IPS-20b (cell line): ENCODE measurements around the gene TPSD1.
"Not testable (repeated sequence)": the region's sequence is repeated elsewhere in the genome, so short reads cannot be mapped to it uniquely, and the experiment has no call there.

Experiments
- H3K27ac ChIP-seq: one replicate; pipeline ENCODE4 v1.5.1; 2013; ENCODE audit warnings: low read length
- H3K27me3 ChIP-seq: 2 replicates; pipeline ENCODE4 v1.6.1; 2013; ENCODE audit warnings: mild to moderate bottlenecking, low read length, inconsistent platforms; ENCODE audit not compliant: insufficient read depth
- H3K36me3 ChIP-seq: 2 replicates; pipeline ENCODE4 v1.6.1; 2013; ENCODE audit warnings: low read depth, mild to moderate bottlenecking, inconsistent platforms, low read length, moderate library complexity; ENCODE audit not compliant: insufficient read depth
- H3K4me1 ChIP-seq: 2 replicates; pipeline ENCODE4 v1.6.1; 2013; ENCODE audit warnings: mild to moderate bottlenecking, control low read depth, inconsistent platforms, low read length, moderate library complexity; ENCODE audit not compliant: insufficient read depth
- H3K4me3 ChIP-seq: 2 replicates; pipeline ENCODE4 v1.5.1; 2013; ENCODE audit warnings: mild to moderate bottlenecking, low read length, inconsistent platforms
- H3K9ac ChIP-seq: 2 replicates; pipeline ENCODE4 v1.6.1; 2013; ENCODE audit warnings: low read depth, mild to moderate bottlenecking, inconsistent platforms, low read length, moderate library complexity
- H3K9me3 ChIP-seq: 2 replicates; pipeline ENCODE4 v1.6.1; 2013; ENCODE audit warnings: mild to moderate bottlenecking, low read depth, low read length, inconsistent platforms; ENCODE audit not compliant: insufficient read depth

The TPSD1 gene

DNA sequence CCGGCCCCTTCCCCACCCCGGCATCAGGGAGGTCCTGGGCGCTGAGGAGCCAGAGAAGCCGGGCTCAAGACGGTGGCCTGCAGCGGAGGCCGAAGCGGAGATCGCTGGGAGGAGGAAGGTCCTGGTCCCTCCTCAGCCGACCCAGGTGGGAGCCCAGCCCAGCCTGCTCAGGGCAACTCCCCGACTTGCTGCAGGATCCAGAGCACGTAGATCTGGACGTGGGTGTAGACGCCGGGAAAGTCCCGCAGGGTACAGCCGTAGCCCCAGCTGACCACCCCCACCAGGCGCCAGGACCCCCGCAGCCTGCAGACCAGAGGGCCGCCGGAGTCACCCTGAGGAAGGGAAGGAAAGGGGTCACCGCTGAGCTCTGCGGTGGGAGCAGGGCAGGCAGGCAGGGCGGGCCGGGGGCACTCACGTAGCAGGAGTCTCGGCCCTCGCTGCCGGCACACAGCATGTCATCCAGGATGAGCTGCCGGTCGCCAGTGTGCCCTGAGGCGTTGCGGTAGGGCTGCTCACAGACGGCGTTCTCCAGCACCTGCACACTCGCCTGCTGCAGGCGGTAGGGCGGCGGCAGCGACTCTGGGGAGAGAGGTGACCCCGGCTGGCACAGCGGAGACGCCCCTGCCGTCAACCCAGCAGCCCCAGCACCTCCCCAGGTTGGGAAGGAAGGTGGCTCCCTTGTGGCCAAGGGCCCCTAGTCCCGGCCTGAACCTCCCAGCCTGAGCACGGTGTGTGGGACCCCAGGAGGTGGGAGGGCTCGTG is 5.4 kb downstream of the TPSD1 start:
- Histone ChIP-seq H3K4me1 (no peaks in the 10 kb centered on the region; the same call in 1 of the 2 replicates), H3K4me3 (no peak overlapping the region), H3K9me3 (no peaks in the 10 kb centered on the region), H3K27me3 (peaks cover 42% of the 10 kb centered on the region), H3K27ac (no peak overlapping the region), H3K9ac (no peak overlapping the region), H3K36me3 (no peaks in the 10 kb centered on the region)

DNA sequence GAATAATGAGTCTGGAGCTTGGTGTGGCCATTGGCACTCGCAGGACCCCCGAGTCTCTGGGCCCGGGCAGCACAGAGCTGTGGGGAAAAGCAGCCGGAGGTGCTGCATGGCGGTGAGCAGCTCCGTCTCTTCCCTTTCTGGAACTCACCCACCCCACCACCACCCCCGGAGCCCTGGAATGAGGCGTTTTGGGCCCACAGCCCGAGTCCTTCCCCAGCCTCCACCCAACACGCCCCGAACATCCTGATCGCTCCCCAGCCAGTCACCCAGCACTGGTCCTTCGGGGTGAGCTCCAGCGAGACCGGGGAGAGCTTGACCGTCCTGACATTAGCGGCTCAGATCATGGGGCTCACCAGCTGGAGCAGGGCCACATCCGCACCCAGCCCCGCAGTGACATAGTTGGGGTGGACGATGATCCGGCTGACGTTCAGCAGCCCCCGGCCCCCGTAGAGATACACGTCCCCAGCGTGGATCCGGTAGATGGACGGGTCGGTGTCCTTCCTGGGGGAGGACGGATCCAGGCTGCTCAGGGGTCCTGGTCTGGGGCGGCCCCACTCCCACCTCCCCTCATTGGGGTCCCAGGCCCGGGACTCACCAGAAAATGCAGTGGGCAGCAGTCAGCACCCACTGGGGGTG is 6.5 kb downstream of the TPSD1 start:
- H3K27me3 ChIP-seq: peaks cover 44% of the 10 kb centered on the region
- H3K27ac ChIP-seq: no peak overlapping the region
- no peak overlapping the region for H3K4me3 ChIP-seq
- H3K9ac ChIP-seq: no peak overlapping the region
- no peaks in the 10 kb centered on the region for H3K9me3 ChIP-seq
- H3K36me3 ChIP-seq: no peaks in the 10 kb centered on the region
- no peaks in the 10 kb centered on the region; the same call in 1 of the 2 replicates for H3K4me1 ChIP-seq

GRCh38 chr16:1262846-1263221 is 7.0 kb downstream of the TPSD1 start:
- Histone ChIP-seq H3K36me3 (no peaks in the 10 kb centered on the region), H3K9ac (no peak overlapping the region), H3K27me3 (peaks cover 44% of the 10 kb centered on the region), H3K27ac (no peak overlapping the region), H3K4me3 (no peak overlapping the region), H3K9me3 (no peaks in the 10 kb centered on the region), H3K4me1 (no peaks in the 10 kb centered on the region; the same call in 1 of the 2 replicates)

DNA sequence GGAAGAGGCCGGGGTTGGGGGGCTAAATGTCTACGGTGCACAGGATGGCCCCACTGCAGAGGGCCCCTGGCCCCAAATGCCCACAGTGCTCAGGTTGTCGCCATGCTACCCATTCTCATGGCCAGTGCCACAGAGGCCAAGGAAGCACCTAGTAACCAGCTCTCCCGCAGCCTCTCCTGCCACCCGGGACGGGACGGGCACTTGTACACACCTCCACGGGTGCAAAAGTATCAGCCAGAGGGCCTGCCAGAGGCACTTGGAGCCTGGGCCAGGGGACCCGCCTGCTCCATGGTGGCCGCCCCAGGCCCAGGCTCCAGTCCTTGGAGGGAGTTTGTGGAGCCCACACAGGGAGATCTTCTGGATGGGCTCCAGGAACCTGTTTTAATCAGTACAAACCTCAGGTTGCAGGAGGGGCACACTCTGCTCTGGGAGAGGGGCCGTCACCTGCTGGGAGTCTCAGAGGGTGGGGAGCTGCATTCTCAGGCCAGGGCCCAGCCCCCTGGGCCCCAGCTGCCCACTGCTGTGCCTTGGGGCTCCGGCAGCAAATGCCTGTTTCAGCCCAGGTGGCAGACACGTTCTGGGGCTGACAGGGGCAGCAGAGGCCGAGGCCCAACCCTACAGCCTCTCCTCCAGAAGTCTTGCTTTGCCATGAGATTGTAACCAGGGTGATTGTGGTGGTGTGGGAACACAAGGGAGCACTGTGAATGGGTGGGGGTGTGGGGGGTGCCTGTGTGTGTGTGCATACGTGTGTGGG is 7.9 kb downstream of the TPSD1 start:
- Histone ChIP-seq H3K27ac (no peak overlapping the region), H3K27me3 (peaks cover 42% of the 10 kb centered on the region)

GRCh38 chr16:1264345-1265089 is 8.6 kb downstream of the TPSD1 start:
- Histone ChIP-seq H3K9me3 (no peaks in the 10 kb centered on the region), H3K27ac (no peak overlapping the region), H3K4me1 (no peaks in the 10 kb centered on the region), H3K36me3 (no peaks in the 10 kb centered on the region), H3K9ac (no peak overlapping the region), H3K4me3 (no peak overlapping the region), H3K27me3 (peaks cover 35% of the 10 kb centered on the region)

More for the DNA sequence above, 7.9 kb downstream of the TPSD1 start:
- Histone ChIP-seq H3K9me3 (no peaks in the 10 kb centered on the region), H3K36me3 (no peaks in the 10 kb centered on the region), H3K4me1 (no peaks in the 10 kb centered on the region; the same call in 1 of the 2 replicates), H3K9ac (no peak overlapping the region), H3K4me3 (no peak overlapping the region)

DNA sequence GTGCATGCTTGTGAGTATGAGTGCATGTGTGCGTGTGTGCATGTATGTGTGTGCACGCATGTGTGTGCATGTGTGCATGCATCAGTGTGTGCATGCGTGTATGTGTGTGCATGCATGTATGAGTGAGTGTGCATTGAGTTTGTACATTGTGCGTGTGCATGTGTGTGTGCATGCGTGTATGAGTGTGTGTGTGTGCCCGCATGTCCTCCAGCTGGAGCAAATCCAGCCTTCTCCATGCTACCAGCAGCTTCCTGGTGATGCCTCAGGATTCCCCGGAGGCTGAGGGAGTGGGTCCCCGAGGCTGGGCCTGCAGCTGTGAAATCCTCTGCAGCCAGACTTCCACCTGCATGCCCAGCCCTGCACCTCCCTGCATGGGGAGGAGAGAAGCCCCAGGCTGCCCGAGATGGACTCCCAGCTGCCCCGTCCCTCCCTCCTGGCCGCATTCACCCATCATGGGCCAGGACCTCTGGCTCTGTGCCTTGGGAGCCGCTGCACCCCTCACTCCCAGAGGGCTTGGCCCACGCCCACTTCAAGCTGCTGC is 9.3 kb downstream of the TPSD1 start:
- Histone ChIP-seq H3K9ac (no peak overlapping the region), H3K9me3 (no peaks in the 10 kb centered on the region), H3K27me3 (peaks cover 28% of the 10 kb centered on the region), H3K4me3 (no peak overlapping the region), H3K36me3 (no peaks in the 10 kb centered on the region), H3K4me1 (no peaks in the 10 kb centered on the region), H3K27ac (no peak overlapping the region)

DNA sequence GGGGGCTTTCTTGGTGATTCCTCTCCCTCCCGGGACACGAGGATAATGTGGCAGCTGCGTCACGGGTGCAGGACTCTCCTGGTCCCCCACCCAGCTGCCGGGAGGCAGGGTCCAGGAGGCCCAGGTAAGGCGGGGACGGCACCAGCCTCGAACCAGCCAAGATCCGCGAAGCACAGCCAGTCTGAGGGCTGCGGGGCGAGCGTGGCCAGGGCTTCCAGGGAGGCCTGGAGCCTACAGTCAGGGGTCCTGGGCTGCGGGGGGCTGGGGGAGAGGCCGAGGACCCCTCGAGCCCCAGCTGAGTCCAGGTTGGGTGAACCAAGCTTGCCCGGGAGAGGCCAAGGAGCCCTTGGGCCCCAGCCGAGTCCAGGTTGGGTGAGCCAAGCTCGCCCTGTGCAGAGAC is 10.0 kb downstream of the TPSD1 start:
- no peaks in the 10 kb centered on the region for H3K36me3 ChIP-seq
- H3K9me3 ChIP-seq: no peaks in the 10 kb centered on the region
- H3K4me3 ChIP-seq: no peak overlapping the region
- no peak overlapping the region for H3K27ac ChIP-seq
- no peaks in the 10 kb centered on the region for H3K4me1 ChIP-seq
- H3K9ac ChIP-seq: no peak overlapping the region
- H3K27me3 ChIP-seq: peaks cover 22% of the 10 kb centered on the region

DNA sequence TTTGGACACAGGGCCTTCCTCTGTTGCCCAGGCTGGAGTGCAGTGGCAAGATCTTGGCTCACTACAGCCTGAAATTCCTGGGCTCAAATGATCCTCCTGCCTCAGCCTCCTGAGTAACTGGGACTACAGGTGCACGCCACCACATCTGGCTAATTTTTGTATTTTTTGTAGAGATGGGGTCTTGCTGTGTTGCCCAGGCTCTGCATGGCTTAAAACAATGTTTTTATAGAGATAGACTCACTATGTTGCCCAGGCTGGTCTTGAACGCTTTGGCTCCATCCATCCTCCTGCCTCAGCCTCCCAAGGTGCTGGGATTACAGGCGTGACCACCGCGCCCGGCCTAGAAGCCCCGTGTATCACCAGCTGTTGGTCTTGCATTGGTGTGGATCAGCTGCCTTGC is 13.5 kb downstream of the TPSD1 start:
- not testable (repeated sequence) for H3K4me1 ChIP-seq, H3K9me3 ChIP-seq, H3K4me3 ChIP-seq, H3K27ac ChIP-seq, H3K27me3 ChIP-seq, H3K9ac ChIP-seq, H3K36me3 ChIP-seq

- H3K4me3 ChIP-seq: no peak overlapping the region
- H3K4me1 ChIP-seq: no peaks in the 10 kb centered on the region
- H3K27ac ChIP-seq: no peak overlapping the region
- peaks cover 2% of the 10 kb centered on the region; the same call in 1 of the 2 replicates for H3K27me3 ChIP-seq
- H3K9me3 ChIP-seq: no peaks in the 10 kb centered on the region
- H3K9ac ChIP-seq: no peak overlapping the region
- H3K36me3 ChIP-seq: no peaks in the 10 kb centered on the region
These were observed 15.5 kb downstream of the TPSD1 start for GRCh38 chr16:1271380-1271723.

DNA sequence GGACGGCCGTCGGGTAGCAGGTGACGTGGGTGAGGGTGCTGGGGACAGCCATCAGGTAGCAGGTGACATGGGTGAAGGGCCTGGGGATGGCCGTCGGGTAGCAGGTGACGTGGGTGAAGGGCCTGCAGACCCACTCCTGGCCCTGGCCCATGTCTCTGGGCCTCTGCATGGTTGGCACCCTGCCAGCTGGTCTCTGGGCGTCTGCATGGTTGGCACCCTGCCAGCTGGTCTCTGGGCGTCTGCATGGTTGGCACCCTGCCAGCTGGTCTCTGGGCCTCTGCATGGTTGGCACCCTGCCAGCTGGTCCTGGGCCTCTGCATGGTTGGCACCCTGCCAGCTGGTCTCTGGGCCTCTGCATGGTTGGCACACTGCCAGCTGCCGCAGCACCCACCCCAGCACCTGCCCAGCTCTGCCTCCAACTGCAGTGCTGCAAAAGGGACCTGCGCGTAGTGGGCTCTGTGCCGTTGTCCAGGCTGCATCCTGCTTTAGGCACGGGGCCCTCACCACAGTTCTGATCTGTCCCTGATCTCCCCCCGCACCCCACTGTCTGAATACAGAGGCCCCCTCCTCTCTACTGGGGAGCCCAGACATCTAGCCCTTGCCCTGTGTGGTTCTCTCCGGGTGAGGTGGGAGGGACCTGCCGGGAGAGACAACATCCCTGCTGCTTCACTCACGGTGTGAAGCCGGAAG is 16.0 kb downstream of the TPSD1 start:
- H3K27me3 ChIP-seq, H3K9me3 ChIP-seq, H3K36me3 ChIP-seq, H3K27ac ChIP-seq, H3K4me1 ChIP-seq, H3K9ac ChIP-seq, H3K4me3 ChIP-seq: not testable (repeated sequence)
